Mucosa of rectum (tissue), 2 donors: ENCODE data around the gene MRTFA.
"Not testable (repeated sequence)": the region's sequence is repeated elsewhere in the genome, so short reads cannot be mapped to it uniquely, and the experiment has no call there.

Source experiments
- H3K27ac ChIP-seq, 2 donors: one replicate each; pipeline ENCODE4 v1.7.0; 2013; ENCODE audit warnings: inconsistent platforms in 2 of 2, low read depth in 2 of 2, low read length in 2 of 2
- H3K27me3 ChIP-seq, 2 donors: one replicate each; pipeline ENCODE4 v1.7.0; 2013; ENCODE audit warnings: low read length in 2 of 2; ENCODE audit not compliant: control insufficient read depth in 2 of 2, insufficient read depth in 2 of 2
- H3K36me3 ChIP-seq, 2 donors: one replicate each; pipeline ENCODE4 v1.7.0; 2013; ENCODE audit warnings: low read length in 2 of 2; ENCODE audit not compliant: control insufficient read depth in 2 of 2, insufficient read depth in 2 of 2
- H3K4me1 ChIP-seq, 2 donors: one replicate each; pipeline ENCODE4 v1.7.0; 2013; ENCODE audit warnings: low read length in 2 of 2, mild to moderate bottlenecking in 1 of 2; ENCODE audit not compliant: control insufficient read depth in 2 of 2, insufficient read depth in 2 of 2
- H3K4me3 ChIP-seq, 2 donors: one replicate each; pipeline ENCODE4 v1.7.0; 2013; ENCODE audit warnings: low read length in 2 of 2
- H3K9ac ChIP-seq, 2 donors: one replicate each; pipeline ENCODE4 v1.7.0; 2013; ENCODE audit warnings: low read length in 2 of 2, low read depth in 1 of 2, mild to moderate bottlenecking in 1 of 2
- H3K9me3 ChIP-seq, 2 donors: one replicate each; pipeline ENCODE4 v1.7.0; 2013; ENCODE audit warnings: low read length in 2 of 2; ENCODE audit not compliant: control insufficient read depth in 2 of 2
- donor health status: healthy.
- donor health status: Normal muscosa, but diverticular disease.

The MRTFA gene

GRCh38 chr22:40504285-40505249 is 132.0 kb downstream of the MRTFA start:
- Histone ChIP-seq H3K27ac (no peak overlapping the region), H3K4me1 (peaks cover 9% of the 10 kb centered on the region in 2 donors), H3K36me3 (no peaks in the 10 kb centered on the region), H3K4me3 (no peak overlapping the region), H3K27me3 (no peaks in the 10 kb centered on the region), H3K9me3 (no peaks in the 10 kb centered on the region), H3K9ac (no peak overlapping the region)

- H3K27ac ChIP-seq: no peak overlapping the region
- H3K9ac ChIP-seq: no peak overlapping the region
- H3K4me3 ChIP-seq: no peak overlapping the region
- H3K36me3 ChIP-seq: no peaks in the 10 kb centered on the region
- H3K9me3 ChIP-seq: no peaks in the 10 kb centered on the region
- H3K27me3 ChIP-seq: no peaks in the 10 kb centered on the region
- H3K4me1 ChIP-seq: peaks cover 0 to 9% of the 10 kb centered on the region in 2 donors
These were observed 133.6 kb downstream of the MRTFA start for GRCh38 chr22:40502919-40503318.

GRCh38 chr22:40500465-40500786 is 136.1 kb downstream of the MRTFA start:
- H3K36me3 ChIP-seq, H3K9ac ChIP-seq, H3K4me1 ChIP-seq, H3K4me3 ChIP-seq, H3K9me3 ChIP-seq, H3K27ac ChIP-seq, H3K27me3 ChIP-seq: not testable (repeated sequence)

GRCh38 chr22:40499209-40499623 is 137.3 kb downstream of the MRTFA start:
- Histone ChIP-seq H3K9ac (no peak overlapping the region), H3K9me3 (no peaks in the 10 kb centered on the region), H3K36me3 (no peaks in the 10 kb centered on the region), H3K27ac (peak overlapping the region in 1 of 2 donors; percentile 20), H3K4me3 (no peak overlapping the region), H3K27me3 (no peaks in the 10 kb centered on the region), H3K4me1 (peaks cover 0 to 9% of the 10 kb centered on the region in 2 donors)

GRCh38 chr22:40498420-40499208 is 137.9 kb downstream of the MRTFA start:
- H3K36me3 ChIP-seq: no peaks in the 10 kb centered on the region
- H3K4me3 ChIP-seq: no peak overlapping the region
- no peaks in the 10 kb centered on the region for H3K27me3 ChIP-seq
- peak overlapping the region in 1 of 2 donors; percentile 12 for H3K9ac ChIP-seq
- H3K4me1 ChIP-seq: peaks cover 0 to 9% of the 10 kb centered on the region in 2 donors
- H3K9me3 ChIP-seq: no peaks in the 10 kb centered on the region
- H3K27ac ChIP-seq: peak overlapping the region in 1 of 2 donors; percentile 20

- H3K9me3 ChIP-seq: no peaks in the 10 kb centered on the region
- H3K27me3 ChIP-seq: no peaks in the 10 kb centered on the region
- peaks cover 2 to 14% of the 10 kb centered on the region in 2 donors for H3K4me1 ChIP-seq
- H3K9ac ChIP-seq: no peak overlapping the region
- H3K36me3 ChIP-seq: no peaks in the 10 kb centered on the region
- H3K4me3 ChIP-seq: no peak overlapping the region
- no peak overlapping the region for H3K27ac ChIP-seq
These were observed 143.1 kb downstream of the MRTFA start for GRCh38 chr22:40493441-40493840.

GRCh38 chr22:40491990-40492631 is 144.4 kb downstream of the MRTFA start:
- H3K36me3 ChIP-seq: no peaks in the 10 kb centered on the region
- peaks cover 2 to 12% of the 10 kb centered on the region in 2 donors for H3K4me1 ChIP-seq
- H3K4me3 ChIP-seq: peak overlapping the region in 1 of 2 donors; percentile 1
- H3K9me3 ChIP-seq: no peaks in the 10 kb centered on the region
- no peaks in the 10 kb centered on the region for H3K27me3 ChIP-seq
- no peak overlapping the region for H3K9ac ChIP-seq
- H3K27ac ChIP-seq: peak overlapping the region; percentile 15 to 65

GRCh38 chr22:40487663-40488249 is 148.8 kb downstream of the MRTFA start:
- Histone ChIP-seq H3K27me3 (no peaks in the 10 kb centered on the region), H3K9ac (no peak overlapping the region), H3K27ac (no peak overlapping the region), H3K9me3 (no peaks in the 10 kb centered on the region), H3K4me1 (peaks cover 0 to 12% of the 10 kb centered on the region in 2 donors), H3K4me3 (no peak overlapping the region), H3K36me3 (no peaks in the 10 kb centered on the region)

GRCh38 chr22:40486962-40487602 is 149.4 kb downstream of the MRTFA start:
- Histone ChIP-seq H3K4me1 (peaks cover 0 to 10% of the 10 kb centered on the region in 2 donors), H3K4me3 (no peak overlapping the region), H3K9ac (no peak overlapping the region), H3K36me3 (no peaks in the 10 kb centered on the region), H3K27me3 (no peaks in the 10 kb centered on the region), H3K9me3 (no peaks in the 10 kb centered on the region), H3K27ac (no peak overlapping the region)
